DMS153 (cell line): ENCODE results near the gene TTC12.
A peak's percentile ranks its signal among the peaks of the same experiment; 100 is the strongest.

ENCODE experiments used
- DNase-seq: peaks from one replicate; lab custom pipeline; 2025; lab: John Stamatoyannopoulos, UW

The TTC12 gene

GRCh38 chr11:113314389-113315301 lies at the start of gene TTC12:
Gene TTC12, plus strand, starts transcription at chr11:113314583. Its CDS starts 1,675 bp downstream, at chr11:113316258.
- peak; percentile 86 for DNase-seq

GRCh38 chr11:113265362-113265761 lies 49.0 kb upstream of the TTC12 start:
- DNase-seq: no peak

GRCh38 chr11:113267493-113267892 lies 46.9 kb upstream of the TTC12 start:
- DNase-seq: no peak

- DNase-seq: no peak
Observed at GRCh38 chr11:113269096-113269495, 45.3 kb upstream of the TTC12 start.

- DNase-seq: no peak
Observed at GRCh38 chr11:113269636-113270035, 44.7 kb upstream of the TTC12 start.

- DNase-seq: no peak
Observed at GRCh38 chr11:113270080-113270479, 44.3 kb upstream of the TTC12 start.

- DNase-seq: no peak
Observed at GRCh38 chr11:113271551-113272245, 42.7 kb upstream of the TTC12 start.

- no peak for DNase-seq
Observed at GRCh38 chr11:113272281-113272680, 42.1 kb upstream of the TTC12 start.

- no peak for DNase-seq
Observed at GRCh38 chr11:113272927-113273615, 41.3 kb upstream of the TTC12 start.

- DNase-seq: no peak
Observed at GRCh38 chr11:113273720-113274119, 40.7 kb upstream of the TTC12 start.

GRCh38 chr11:113274713-113275582 lies 39.4 kb upstream of the TTC12 start:
- no peak for DNase-seq

- no peak for DNase-seq
Observed at GRCh38 chr11:113275602-113276001, 38.8 kb upstream of the TTC12 start.

GRCh38 chr11:113276466-113276865 lies 37.9 kb upstream of the TTC12 start:
- DNase-seq: no peak

GRCh38 chr11:113277907-113278306 lies 36.5 kb upstream of the TTC12 start:
- DNase-seq: no peak

- no peak for DNase-seq
Observed at GRCh38 chr11:113278481-113278880, 35.9 kb upstream of the TTC12 start.

GRCh38 chr11:113278925-113279324 lies 35.5 kb upstream of the TTC12 start:
- DNase-seq: no peak

- DNase-seq: no peak
Observed at GRCh38 chr11:113279591-113279990, 34.8 kb upstream of the TTC12 start.

GRCh38 chr11:113281052-113281725 lies 33.2 kb upstream of the TTC12 start:
- DNase-seq: no peak

GRCh38 chr11:113282898-113283437 lies 31.4 kb upstream of the TTC12 start:
- no peak for DNase-seq

GRCh38 chr11:113283881-113284280 lies 30.5 kb upstream of the TTC12 start:
- DNase-seq: no peak

- no peak for DNase-seq
Observed at GRCh38 chr11:113286009-113286408, 28.4 kb upstream of the TTC12 start.
